Fibroblast of mammary gland (primary cell): ENCODE results near the gene ABHD10.
A peak's percentile ranks its signal among the peaks of the same experiment; 100 is the strongest.

ENCODE experiments used
- DNase-seq: peaks from one replicate; pipeline ENCODE4 v3.0.0-alpha.2; 2010; ENCODE audit warnings: low read depth
- H3K4me3 ChIP-seq: 2 replicates; pipeline ENCODE4 v1.5.1; 2011; ENCODE audit warnings: low read depth, mild to moderate bottlenecking, low read length, moderate library complexity; ENCODE audit not compliant: control insufficient read depth
- CTCF ChIP-seq: conservative IDR thresholded peaks from 2 replicates; pipeline ENCODE4 v1.5.1; 2011; ENCODE audit warnings: low read depth, low read length, inconsistent platforms; ENCODE audit not compliant: control insufficient read depth, insufficient read depth

ABHD10 gene

DNA sequence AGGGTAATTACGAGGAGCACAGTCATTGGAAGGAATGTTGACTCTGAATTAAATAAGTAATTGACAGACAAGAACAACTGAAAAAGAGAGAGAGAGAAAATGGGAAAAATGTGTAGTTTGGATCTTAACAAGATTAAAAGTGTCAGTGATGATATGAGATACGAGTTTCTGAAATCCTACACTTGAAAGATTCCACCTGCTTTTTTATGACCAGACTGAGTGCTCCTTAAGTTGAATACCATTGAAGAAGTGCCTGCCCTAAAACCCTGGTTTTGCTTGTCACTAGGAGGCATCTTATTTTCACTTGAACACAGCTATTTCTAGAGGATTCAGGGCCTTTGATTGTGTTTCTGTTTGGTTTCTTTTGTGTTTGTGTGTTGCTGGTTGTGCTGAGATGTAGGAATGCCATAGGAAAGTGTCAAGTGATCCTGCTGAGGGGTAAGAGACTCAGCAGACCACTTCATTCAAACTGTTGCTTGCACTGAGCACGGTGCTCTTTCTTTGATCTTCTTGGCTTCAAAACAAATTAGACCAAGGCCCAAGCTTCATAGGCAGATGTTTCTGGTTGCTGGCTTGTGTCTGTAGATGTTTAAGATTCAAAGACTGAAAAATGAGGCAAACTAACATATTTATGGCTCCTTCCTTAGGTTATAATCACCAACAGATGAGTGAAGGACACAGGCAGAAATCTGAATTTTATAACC lies 17.2 kb upstream of the ABHD10 start:
- DNase-seq = peak; percentile 31
- TF ChIP-seq CTCF = no peak

DNA sequence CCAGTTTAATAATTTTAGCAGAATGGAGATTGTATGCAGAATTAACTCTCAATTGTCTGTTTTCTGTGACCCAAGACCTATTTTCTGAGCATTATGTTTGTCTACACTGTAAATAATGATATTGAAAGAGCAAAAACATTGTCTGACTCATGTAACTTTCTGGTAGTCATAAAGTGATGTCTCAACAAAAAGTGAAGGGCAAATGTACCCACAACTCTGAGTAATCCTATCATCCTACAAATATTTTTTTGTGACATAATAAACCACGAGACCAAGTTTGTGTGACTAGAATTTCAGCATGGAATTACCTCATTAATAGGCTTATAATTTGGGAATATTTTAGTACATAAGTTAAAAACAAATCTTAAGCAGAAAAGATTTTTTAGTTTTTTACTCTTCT lies 15.4 kb upstream of the ABHD10 start:
- peak; percentile 93 for DNase-seq
- no peak for TF ChIP-seq CTCF

More for the DNA sequence above, 17.2 kb upstream of the ABHD10 start:
- no peak overlapping the region for H3K4me3 ChIP-seq

GRCh38 chr3:111965484-111965883 lies 13.3 kb upstream of the ABHD10 start:
- no peak for DNase-seq
- H3K4me3 ChIP-seq = no peak overlapping the region
- TF ChIP-seq CTCF = no peak

More for the DNA sequence above, 15.4 kb upstream of the ABHD10 start:
- H3K4me3 ChIP-seq = no peak overlapping the region

DNA sequence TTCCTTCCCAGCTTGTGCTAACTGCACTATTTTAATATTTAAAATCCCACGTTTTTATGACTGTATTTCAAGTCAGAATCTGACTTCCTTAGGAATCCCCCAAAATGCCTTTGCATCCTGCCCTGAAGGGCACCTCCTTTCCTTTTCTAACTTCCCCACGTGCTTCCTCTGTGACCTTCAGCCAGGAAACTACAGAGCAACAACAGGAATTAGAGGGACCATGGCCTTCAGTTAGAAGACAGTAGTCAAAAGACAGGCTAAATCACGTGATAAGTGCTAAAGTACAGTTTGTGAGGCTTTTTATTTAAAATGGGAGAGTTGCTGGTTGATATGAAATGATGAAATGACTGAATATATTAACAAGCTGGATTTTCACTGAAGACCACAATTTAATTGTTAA lies 11.8 kb upstream of the ABHD10 start:
- TF ChIP-seq CTCF = no peak

GRCh38 chr3:111967651-111968274 lies 11.1 kb upstream of the ABHD10 start:
- H3K4me3 ChIP-seq = no peak overlapping the region
- peak; percentile 82 for DNase-seq

More for the DNA sequence above, 11.8 kb upstream of the ABHD10 start:
- DNase-seq = no peak
- no peak overlapping the region for H3K4me3 ChIP-seq

GRCh38 chr3:111968319-111969054 lies 10.3 kb upstream of the ABHD10 start:
- TF ChIP-seq CTCF = no peak
- no peak for DNase-seq
- no peak overlapping the region for H3K4me3 ChIP-seq

More at GRCh38 chr3:111967651-111968274, 11.1 kb upstream of the ABHD10 start:
- TF ChIP-seq CTCF = peak; percentile 95
